NCI-H82 treated with DMSO at 0.1 percent for 48 hours (cell line): ENCODE results near the gene ENO2.

Experiments used
- DNase-seq: peaks from one replicate; lab custom pipeline; 2025; ENCODE audit not compliant: unreplicated experiment; lab: John Stamatoyannopoulos, UW

ENO2 gene

DNA sequence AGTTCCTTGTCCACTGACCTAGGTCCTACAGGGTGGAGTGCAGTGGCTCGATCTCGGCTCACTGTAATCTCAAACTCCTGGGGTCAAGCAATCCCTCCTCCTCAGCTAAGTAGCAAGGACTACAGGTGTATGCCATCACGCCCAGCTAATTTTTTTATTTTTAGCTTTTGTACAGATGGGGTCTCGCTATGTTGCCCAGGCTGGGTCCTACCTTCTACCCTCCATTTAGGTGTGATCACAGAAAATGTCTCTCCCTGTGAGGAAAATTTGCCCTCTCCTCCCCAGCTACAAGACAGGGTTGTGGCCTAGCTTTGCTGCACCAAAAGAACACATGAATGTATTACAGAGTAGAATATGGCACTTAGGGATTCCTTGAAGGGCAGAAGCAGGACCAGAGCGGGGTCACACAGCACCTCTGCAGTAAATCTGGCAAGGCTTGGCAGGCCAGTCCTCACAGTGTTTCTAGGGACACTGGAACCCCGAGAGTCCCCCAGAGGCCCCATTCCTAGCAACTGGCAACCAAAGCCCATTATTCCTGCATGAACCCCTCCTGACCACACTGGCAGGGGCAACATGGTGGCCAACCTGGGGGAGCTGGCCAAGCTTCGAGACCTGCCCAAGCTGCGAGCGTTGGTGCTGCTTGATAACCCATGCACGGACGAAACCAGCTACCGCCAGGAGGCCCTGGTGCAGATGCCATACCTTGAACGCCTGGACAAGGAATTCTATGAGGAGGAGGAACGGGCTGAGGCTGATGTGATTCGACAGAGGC is 2.0 kb upstream of the ENO2 start:
- no peak for DNase-seq

DNA sequence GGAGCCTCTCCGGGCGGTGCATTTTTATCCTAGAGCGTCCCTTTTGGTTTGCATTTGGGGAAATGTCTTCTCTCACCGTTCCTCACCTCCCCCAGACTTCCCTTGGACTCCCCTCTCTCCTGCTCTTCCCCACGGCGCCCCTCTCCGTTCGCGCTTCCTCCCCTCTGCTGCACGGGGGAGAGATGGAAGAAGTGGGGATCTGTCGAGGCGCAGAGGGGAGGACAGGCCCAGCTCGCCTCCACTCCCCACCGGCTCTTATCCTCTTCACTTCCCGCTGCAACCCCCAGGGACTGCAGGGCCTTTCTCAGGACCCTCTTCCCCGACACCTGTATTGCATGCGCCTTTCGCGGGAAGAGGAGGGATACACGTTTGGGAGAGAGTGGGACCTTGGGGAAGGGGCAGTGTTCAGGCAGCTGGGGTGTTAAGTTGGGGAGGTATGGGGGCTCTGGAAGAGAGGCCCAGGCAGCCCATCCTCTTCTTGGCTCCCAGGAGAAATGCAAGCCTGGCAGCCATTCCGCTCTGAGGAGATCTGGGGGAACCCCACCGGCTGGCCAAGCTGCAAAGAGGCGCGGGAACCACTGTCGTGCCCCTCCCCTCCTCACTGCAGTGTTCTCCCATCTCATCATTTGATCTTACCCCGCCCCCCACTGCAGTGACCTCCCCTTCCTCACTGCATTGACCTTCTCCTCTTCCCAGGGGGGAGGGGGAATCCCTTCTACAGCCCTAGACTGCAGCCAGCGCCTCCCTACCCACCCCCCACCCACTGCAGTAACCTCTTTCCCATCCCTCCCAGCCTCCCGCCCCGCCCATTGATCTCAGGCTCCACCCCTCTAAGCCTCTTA is 788 bp downstream of the ENO2 start:
- DNase-seq = peak; percentile 92

DNA sequence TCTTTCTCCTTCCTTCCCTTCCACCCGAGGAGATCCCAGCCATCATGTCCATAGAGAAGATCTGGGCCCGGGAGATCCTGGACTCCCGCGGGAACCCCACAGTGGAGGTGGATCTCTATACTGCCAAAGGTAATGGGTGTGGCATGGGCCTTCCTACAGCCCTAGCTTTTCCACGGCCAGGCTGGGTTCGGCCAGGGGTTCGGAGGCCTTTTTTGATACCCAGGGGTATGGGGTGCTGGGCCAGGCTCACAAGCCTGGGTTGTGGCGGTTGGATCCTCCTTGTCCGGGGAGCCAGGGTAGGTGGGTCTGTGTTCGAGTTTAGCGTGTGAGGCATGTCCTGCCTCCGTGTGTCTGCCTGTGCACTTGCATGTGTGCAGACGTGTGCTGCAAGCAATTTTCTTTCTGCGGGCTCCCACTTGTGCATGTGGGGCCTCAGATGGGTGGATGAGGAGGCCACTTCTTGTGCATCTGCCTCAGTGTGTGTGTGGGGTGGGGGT is 1.5 kb downstream of the ENO2 start:
- no peak for DNase-seq

DNA sequence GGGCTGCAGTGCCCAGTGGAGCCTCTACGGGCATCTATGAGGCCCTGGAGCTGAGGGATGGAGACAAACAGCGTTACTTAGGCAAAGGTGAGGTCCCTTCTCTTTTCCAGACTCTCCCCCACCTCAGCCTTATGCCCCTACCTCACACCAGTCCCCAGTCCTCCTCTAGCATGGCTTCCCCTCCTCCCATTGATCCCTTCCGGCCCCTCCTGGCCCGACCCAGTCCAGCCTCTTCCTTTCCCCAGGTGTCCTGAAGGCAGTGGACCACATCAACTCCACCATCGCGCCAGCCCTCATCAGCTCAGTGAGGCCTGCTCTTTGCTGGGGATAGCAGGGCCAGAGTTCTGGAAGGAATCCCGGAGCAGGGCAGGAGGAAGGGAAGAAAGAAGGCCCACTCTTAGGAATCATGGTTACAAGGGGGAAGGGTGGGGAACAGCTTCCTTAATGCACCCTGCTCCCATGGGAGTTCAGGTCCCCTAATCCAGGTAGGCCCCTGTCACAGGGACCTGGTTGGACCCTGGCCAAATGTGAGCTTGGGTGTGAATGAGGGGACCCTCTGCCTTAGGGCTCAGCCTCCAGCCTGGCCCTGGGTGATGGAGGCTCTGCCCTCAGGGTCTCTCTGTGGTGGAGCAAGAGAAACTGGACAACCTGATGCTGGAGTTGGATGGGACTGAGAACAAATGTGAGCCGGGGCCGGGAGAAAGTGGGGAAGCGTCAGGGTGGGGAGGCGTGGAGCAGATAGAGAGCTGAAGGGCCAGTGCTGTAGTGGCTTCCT is 2.2 kb downstream of the ENO2 start:
- DNase-seq = no peak

DNA sequence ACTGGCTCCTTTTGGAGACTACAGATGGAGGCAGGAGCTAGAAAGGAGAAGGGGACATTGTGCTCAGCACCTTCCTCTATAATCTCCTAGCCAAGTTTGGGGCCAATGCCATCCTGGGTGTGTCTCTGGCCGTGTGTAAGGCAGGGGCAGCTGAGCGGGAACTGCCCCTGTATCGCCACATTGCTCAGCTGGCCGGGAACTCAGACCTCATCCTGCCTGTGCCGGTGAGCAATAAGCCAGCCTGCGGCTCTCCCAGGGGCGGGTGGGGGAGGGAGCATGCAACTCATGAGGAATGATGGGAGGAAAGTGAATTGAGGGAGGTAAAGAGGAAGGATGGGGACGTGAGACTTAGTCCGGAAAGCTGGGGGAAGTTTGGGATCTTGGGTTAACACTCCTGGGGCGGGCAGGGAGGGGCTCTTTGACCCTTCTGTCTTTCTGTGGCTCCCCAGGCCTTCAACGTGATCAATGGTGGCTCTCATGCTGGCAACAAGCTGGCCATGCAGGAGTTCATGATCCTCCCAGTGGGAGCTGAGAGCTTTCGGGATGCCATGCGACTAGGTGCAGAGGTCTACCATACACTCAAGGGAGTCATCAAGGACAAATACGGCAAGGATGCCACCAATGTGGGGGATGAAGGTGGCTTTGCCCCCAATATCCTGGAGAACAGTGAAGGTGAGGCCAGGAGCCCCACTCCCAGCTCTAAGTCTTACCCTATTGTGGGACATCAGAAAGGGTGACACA is 3.3 kb downstream of the ENO2 start:
- no peak for DNase-seq

DNA sequence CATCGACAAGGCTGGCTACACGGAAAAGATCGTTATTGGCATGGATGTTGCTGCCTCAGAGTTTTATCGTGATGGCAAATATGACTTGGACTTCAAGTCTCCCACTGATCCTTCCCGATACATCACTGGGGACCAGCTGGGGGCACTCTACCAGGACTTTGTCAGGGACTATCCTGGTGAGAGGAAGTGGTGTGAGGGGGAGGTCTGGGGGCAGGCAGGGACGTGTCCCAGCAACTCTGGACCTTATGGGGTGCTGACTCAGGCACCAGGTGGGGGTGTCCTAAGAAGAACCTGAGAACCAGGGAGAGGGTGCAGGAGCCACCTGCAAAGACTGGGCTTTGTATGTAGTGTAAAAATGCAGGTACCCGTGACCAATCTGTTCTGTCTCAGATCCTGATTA is 5.2 kb downstream of the ENO2 start:
- DNase-seq = no peak

DNA sequence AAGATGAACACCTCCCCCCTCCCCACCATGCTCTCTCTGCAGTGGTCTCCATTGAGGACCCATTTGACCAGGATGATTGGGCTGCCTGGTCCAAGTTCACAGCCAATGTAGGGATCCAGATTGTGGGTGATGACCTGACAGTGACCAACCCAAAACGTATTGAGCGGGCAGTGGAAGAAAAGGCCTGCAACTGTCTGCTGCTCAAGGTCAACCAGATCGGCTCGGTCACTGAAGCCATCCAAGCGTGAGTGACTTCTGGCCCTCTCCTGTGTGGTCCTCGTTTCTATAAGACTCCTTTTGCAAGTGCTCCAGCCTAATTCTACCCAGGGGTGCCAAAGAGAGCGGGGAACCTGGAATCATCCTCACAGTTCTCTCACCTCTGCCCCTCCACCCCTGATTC is 7.2 kb downstream of the ENO2 start:
- no peak for DNase-seq

DNA sequence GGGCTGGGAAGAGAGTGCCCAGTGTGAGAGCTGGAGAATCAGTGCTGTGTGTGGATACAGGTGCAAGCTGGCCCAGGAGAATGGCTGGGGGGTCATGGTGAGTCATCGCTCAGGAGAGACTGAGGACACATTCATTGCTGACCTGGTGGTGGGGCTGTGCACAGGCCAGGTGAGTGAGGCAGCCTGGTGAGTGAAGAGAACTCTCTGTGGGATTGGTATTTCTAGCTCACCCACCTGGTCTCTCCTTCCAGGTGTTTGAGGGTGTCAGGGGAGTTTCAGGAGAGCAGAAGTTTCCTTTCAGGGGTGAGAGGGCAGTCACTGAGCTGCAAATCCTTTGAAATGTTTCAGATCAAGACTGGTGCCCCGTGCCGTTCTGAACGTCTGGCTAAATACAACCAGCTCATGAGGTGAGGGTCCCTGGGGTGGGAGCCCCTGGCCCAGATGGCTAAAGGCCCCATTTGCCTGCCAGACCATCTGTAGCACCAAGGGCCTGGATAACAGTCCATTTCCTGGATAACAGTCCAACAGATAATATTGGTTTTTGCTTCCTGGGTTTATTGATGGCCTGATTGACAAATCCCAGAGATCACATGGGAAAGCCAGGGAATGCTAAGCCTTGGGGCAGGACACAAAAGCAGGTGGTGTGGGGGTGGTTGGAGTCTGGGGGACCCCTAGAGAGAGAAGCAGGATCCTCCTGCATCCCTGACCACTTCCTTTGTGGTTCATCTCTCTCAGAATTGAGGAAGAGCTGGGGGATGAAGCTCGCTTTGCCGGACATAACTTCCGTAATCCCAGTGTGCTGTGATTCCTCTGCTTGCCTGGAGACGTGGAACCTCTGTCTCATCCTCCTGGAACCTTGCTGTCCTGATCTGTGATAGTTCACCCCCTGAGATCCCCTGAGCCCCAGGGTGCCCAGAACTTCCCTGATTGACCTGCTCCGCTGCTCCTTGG is 7.9 kb downstream of the ENO2 start:
- no peak for DNase-seq

DNA sequence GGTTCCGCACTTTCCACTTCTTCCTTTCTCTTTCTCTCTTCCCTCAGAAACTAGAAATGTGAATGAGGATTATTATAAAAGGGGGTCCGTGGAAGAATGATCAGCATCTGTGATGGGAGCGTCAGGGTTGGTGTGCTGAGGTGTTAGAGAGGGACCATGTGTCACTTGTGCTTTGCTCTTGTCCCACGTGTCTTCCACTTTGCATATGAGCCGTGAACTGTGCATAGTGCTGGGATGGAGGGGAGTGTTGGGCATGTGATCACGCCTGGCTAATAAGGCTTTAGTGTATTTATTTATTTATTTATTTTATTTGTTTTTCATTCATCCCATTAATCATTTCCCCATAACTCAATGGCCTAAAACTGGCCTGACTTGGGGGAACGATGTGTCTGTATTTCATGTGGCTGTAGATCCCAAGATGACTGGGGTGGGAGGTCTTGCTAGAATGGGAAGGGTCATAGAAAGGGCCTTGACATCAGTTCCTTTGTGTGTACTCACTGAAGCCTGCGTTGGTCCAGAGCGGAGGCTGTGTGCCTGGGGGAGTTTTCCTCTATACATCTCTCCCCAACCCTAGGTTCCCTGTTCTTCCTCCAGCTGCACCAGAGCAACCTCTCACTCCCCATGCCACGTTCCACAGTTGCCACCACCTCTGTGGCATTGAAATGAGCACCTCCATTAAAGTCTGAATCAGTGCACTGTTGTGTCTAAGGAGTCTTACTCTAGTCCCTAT is 8.8 kb downstream of the ENO2 start:
- no peak for DNase-seq

DNA sequence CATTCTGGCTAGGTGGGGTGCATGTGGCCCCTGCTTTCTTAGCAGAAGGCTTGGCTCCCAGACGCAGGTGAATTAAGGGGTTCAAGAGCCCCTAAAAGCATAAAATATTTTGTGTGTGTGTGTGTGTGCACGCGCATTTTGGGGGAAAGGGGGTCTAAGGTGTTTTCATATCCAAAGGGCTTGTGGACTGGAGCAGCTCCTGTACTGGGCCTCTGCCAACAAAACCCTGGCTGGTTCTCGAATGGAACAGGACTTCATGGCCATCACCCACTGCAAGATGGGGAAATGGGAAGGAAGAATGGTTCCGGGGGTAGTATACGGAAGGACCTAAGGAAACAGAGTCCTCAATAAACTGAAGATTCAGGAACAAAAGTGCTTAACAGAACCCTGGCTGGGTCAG is 9.5 kb downstream of the ENO2 start:
- no peak for DNase-seq

DNA sequence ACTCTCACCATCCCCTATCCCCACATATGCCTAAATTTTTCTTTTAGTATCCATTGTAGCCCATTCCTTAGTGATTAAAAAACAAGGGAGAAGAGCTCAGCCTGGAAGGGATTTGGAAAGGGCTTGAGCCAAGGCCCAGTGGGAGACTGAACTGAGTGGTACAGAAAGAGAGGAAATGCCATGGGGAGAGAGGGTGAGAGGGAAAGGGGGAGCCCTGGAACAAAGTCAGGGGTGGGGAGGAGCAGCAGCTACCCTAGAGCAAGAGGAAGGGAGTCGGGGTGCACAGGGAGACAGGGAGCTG is 10.8 kb downstream of the ENO2 start:
- no peak for DNase-seq

DNA sequence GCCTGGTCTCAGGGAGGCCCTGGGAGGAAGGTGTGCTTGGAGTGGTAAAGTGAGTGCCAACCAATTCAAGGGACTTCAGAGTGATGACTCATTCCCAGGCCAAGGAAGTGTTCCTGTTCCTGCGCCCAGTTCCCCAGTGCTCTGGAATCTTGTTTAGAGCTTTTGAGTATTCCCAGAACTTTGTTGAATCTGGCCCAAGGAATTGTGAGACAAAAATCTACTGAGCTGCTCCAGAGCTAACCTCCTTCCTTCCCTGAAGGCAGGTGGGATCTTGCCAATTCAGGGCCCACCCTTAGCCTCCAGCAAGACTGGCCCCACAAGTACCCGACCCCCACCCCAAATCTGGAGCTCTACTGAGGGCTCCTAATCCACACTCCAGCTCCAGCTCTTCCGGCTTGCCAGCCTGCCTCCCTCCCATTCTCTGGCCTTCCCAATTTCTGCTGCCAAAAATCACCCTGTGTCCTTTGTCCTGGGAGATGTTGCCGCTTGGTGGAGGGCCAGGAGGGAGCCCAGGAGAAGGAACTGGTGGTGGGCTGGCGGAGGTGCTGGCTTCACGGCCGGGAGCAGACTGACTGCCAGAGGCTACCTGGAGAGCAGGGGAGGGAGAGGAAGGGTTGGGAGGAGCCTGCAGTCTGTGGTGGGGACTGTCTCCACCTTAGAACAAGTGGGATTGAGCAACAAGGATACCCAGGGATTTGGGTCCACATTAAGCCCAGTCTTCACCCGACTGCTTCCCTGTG is 11.3 kb downstream of the ENO2 start:
- DNase-seq = no peak

DNA sequence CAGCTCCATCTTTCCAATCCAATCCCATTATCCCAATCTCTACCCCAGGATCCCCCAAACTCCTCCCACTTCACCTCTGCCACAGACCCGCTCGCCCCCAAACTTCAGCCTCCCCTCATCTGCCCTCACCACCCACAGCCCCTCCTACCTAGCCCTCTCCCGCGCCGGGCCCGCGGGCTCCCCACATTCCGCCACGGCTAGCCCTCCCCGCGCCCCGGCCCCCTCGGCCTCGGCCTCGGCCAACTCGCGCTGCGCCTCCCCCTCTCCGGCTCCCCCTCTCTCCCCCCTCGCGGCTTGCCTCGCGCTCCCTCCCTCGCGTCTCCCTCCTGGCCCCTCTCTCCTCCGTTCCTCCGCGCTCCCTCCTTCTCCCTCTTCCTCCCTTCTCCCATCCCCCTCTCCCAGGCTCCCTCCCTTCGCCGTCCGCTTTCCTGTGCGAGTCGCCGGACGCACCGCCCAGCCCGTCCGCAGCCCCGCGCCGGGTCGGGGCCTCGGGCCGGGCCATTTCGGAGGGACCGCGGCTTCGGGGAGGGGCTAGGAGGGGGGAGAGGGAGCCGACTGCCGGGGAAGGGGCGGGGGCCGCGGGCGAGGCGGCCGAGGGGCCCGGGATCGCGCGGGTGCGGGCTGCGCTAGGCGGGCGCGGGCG is 13.1 kb downstream of the ENO2 start, which contains the start of gene ATN1:
Gene ATN1 (plus strand): TSS at position 581 of the 643 bp plus-strand sequence. CDS start 6,043 bp downstream, outside the sequence.
- peak; percentile 63 for DNase-seq

DNA sequence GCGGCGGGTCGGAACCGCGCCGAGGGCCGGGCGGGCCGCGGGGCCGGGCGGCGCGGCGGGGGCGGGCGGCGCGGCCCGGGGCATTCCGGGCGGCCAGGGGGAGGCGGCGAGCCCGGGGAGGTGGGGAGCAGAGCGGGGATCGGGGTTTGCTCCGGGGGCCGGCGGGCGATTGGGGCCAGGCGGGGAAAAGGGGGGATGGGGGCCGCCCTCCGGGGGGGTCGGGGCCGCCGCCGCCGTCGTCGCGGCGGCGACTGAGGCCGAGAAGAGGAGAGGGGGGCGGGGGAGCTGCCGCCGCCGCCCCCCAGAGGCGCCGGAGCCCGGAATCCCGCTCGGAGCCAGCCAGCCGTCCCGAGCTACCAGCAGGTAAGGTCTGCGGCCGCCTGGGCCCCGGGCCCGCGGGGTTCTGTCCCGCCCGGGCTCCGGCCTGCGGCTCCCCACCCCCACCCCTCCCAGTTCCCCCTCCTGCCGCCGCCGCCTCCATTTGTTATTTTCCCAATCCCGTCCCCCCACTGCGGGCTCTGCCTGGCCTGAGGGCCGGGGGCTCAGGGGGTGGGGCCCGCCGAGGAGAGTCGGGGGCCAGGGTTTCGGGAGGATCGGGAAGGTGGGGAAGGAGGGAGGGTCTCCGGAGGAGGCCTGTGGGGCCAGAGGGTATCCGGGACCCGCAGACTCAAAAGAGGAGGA is 13.8 kb downstream of the ENO2 start:
- DNase-seq = no peak

DNA sequence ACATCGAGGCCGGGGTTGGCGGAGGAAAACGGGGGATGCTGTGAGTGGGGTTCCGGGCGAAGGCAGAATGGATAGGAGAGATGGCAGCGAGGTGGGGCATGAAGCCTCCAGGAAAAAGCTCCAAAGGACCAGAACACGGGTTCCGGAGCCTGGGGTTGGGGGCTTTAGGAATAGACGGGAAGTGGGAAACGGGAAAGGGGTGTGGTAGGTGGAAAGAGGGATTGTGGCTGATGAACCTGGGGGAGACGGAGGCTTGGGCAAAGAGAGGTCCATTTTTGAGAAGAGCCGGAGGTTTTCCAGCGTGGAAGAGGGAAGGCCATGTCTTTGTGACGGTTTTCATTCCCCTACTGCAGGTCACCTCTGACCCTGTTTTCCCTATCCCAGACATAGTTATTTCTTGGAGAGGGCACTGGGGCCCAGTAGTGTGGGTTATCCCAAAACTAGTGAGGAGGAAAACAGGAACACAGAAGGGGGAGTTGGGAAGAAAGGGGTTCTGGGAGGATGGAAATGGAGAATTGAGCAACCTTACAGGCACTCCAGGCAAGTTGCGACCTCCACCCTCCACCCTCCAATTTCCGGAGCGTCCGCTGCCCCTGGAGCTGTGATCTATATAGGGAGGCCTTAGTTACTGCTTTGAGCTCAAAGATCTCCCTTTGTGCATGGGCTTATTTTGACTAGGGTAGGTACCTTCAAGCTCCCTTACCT is 14.5 kb downstream of the ENO2 start:
- no peak for DNase-seq
